Keratinocyte (primary cell): ENCODE results near the gene GABRA4. TPM values are rescaled to one million over a fixed set of nuclear protein-coding genes. Genes with fewer than 3 reads are reported as not detected.

Experiments used
- DNase-seq: peaks from one replicate; pipeline ENCODE4 v3.0.0-alpha.2; 2011; ENCODE audit warnings: low read depth, missing footprints, low spot score
- FAIRE-seq: peaks from 2 replicates; lab custom pipeline; 2011; peaks lifted over from hg19 to GRCh38; lab: Jason Lieb, UNC
- H2AFZ ChIP-seq: 2 replicates; pipeline ENCODE4 v1.6.0; 2012; ENCODE audit warnings: low read length, control low read depth, inconsistent platforms; ENCODE audit not compliant: control insufficient read depth
- H3K27ac ChIP-seq: 2 replicates; pipeline ENCODE4 v1.5.1; 2011; ENCODE audit warnings: low read length; ENCODE audit not compliant: control insufficient read depth, insufficient read depth
- H3K27me3 ChIP-seq: 3 replicates; pipeline ENCODE4 v1.6.0; 2011; ENCODE audit warnings: low read length; ENCODE audit not compliant: control insufficient read depth, insufficient read depth; ENCODE audit errors: extremely low read depth
- H3K36me3 ChIP-seq, 2 experiments: 2 replicates in 1 of 2; 3 replicates in 1 of 2; pipeline ENCODE4 v1.5.1; 2011; ENCODE audit warnings: low read length in 2 of 2, mild to moderate bottlenecking in 1 of 2; ENCODE audit not compliant: control insufficient read depth in 2 of 2, insufficient read depth in 2 of 2; ENCODE audit errors: extremely low read depth in 1 of 2
- H3K4me1 ChIP-seq: 3 replicates; pipeline ENCODE4 v1.5.1; 2011; ENCODE audit warnings: low read length; ENCODE audit not compliant: control insufficient read depth, insufficient read depth; ENCODE audit errors: extremely low read depth
- H3K4me2 ChIP-seq: 3 replicates; pipeline ENCODE4 v1.6.0; 2011; ENCODE audit warnings: low read depth, low read length; ENCODE audit not compliant: control insufficient read depth, insufficient read depth; ENCODE audit errors: extremely low read depth
- H3K4me3 ChIP-seq, 3 experiments: fragments of 200-600 bp in 1 of 3; sonication (generic) in 1 of 3; 2 replicates in 2 of 3; 3 replicates in 1 of 3; pipeline ENCODE4 v1.5.1; 2011 to 2016; ENCODE audit warnings: low read length in 3 of 3, mild to moderate bottlenecking in 3 of 3, control low read depth in 2 of 3, inconsistent platforms in 1 of 3, low read depth in 1 of 3, mixed read lengths in 1 of 3, mixed run types in 1 of 3, moderate library complexity in 1 of 3; ENCODE audit not compliant: control insufficient read depth in 2 of 3, insufficient read depth in 2 of 3; ENCODE audit errors: extremely low read depth in 1 of 3
- H3K79me2 ChIP-seq: 2 replicates; pipeline ENCODE4 v1.6.0; 2012; ENCODE audit warnings: low read length; ENCODE audit not compliant: control insufficient read depth, insufficient read depth
- H3K9ac ChIP-seq: 3 replicates; pipeline ENCODE4 v1.6.0; 2011; ENCODE audit warnings: low read length; ENCODE audit not compliant: control insufficient read depth, insufficient read depth; ENCODE audit errors: extremely low read depth
- H3K9me1 ChIP-seq: 3 replicates; pipeline ENCODE4 v1.6.0; 2011; ENCODE audit warnings: low read length; ENCODE audit not compliant: control insufficient read depth, insufficient read depth; ENCODE audit errors: extremely low read depth
- H3K9me3 ChIP-seq: 2 replicates; pipeline ENCODE4 v1.5.1; 2012; ENCODE audit warnings: low read depth, low read length; ENCODE audit not compliant: control insufficient read depth
- H4K20me1 ChIP-seq: 3 replicates; pipeline ENCODE4 v1.6.0; 2011; ENCODE audit warnings: low read length; ENCODE audit not compliant: control insufficient read depth, insufficient read depth; ENCODE audit errors: extremely low read depth
- EZH2 ChIP-seq: IDR thresholded peaks from one replicate; pipeline ENCODE4 v1.6.1; 2012; ENCODE audit warnings: inconsistent platforms, mild to moderate bottlenecking, low read length, moderate library complexity
- dilution Hi-C: fragments of 300-500 bp; cut with MboI; formaldehyde crosslinking; loops from one replicate; pipeline ENCODE4 v1.7.0; 2020; ENCODE audit warnings: low sequenced_read_pairs; ENCODE audit not compliant: extremely low pct_ligation_motif_present
- polyA plus RNA-seq, 5 experiments: library from polyadenylated mRNA; depleted of rRNA in 3 of 5; stranded (reverse) in 3 of 5; stranded (forward) in 1 of 5; unstranded in 1 of 5; fragments of >200 nt; gene quantifications; 1 replicate in 1 of 5; 2 replicates in 3 of 5; 3 replicates in 1 of 5; pipeline versions ENCODE4 v1.2.1 to v1.2.3, GENCODE V29; 2011 to 2012; ENCODE audit warnings: missing spikeins in 2 of 5, low read depth in 1 of 5, low replicate concordance in 1 of 5
- TF ChIP-seq, protein P1 (sequence below), 3 experiments: IDR thresholded peaks in 1 of 3; conservative IDR thresholded peaks in 1 of 3; optimal IDR thresholded peaks in 1 of 3; 2 replicates in 2 of 3; 3 replicates in 1 of 3; pipeline versions ENCODE3 to v1.5.1; 2011; ENCODE audit warnings: low read length in 3 of 3, mild to moderate bottlenecking in 3 of 3, moderate library complexity in 2 of 3, control low read depth in 1 of 3, inconsistent platforms in 1 of 3; ENCODE audit not compliant: insufficient read depth in 2 of 3; ENCODE audit errors: extremely low read depth in 1 of 3

The GABRA4 gene
- polyA plus RNA-seq, 1 donor (not counting 4 experiments of a cell fraction or from before 2014, with no cell fraction given): not detected

- no peaks in the 10 kb centered on the region for H3K36me3 ChIP-seq
- TF ChIP-seq EZH2: no peak
- TF ChIP-seq, protein P1, sequence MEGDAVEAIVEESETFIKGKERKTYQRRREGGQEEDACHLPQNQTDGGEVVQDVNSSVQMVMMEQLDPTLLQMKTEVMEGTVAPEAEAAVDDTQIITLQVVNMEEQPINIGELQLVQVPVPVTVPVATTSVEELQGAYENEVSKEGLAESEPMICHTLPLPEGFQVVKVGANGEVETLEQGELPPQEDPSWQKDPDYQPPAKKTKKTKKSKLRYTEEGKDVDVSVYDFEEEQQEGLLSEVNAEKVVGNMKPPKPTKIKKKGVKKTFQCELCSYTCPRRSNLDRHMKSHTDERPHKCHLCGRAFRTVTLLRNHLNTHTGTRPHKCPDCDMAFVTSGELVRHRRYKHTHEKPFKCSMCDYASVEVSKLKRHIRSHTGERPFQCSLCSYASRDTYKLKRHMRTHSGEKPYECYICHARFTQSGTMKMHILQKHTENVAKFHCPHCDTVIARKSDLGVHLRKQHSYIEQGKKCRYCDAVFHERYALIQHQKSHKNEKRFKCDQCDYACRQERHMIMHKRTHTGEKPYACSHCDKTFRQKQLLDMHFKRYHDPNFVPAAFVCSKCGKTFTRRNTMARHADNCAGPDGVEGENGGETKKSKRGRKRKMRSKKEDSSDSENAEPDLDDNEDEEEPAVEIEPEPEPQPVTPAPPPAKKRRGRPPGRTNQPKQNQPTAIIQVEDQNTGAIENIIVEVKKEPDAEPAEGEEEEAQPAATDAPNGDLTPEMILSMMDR (optimal IDR thresholded peaks at IDR 0.05 in 1 of 3, IDR thresholded peaks at IDR 0.05 in 1 of 3, conservative IDR thresholded peaks at IDR 0.05 in 1 of 3; ENCODE audit: extremely low read depth in 1 of 3, insufficient read depth in 2 of 3, low read length in 3 of 3): peak in 1 of 3 experiments; percentile 48
- dilution Hi-C loops: no loop called here
- H3K27ac ChIP-seq: no peak overlapping the region
- H3K4me3 ChIP-seq: no peak overlapping the region
- H3K9me3 ChIP-seq: no peaks in the 10 kb centered on the region
- no peaks in the 10 kb centered on the region for H4K20me1 ChIP-seq
- H3K27me3 ChIP-seq: no peaks in the 10 kb centered on the region
- H3K9me1 ChIP-seq: no peaks in the 10 kb centered on the region
- FAIRE-seq (no peak), DNase-seq (no peak)
- no peak overlapping the region for H3K9ac ChIP-seq
- H3K4me1 ChIP-seq: no peaks in the 10 kb centered on the region
- no peaks in the 10 kb centered on the region for H3K79me2 ChIP-seq
- no peak overlapping the region for H3K4me2 ChIP-seq
- H2AFZ ChIP-seq: no peak overlapping the region
These were observed 9.2 kb upstream of the GABRA4 start for GRCh38 chr4:47002580-47002979.

DNA sequence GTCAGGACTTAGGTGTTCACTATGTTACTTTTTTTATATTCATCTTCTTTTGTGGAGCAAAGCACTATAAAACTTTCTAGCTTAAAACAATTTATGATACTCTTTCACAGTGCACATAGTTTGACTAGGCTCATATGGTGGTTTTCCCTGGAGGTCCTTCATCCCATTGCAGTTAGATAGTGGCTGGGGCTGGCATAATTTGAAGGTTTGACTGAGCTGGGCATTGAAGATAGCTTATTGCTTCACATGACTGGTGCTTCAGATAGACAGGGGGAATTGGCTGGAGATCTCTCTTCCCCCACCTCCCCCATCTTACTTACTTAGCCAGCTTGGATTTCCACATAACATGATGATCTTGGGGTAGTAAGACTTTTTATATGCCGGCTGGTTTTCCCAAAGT is 7.0 kb upstream of the GABRA4 start:
- Histone ChIP-seq H4K20me1 (no peaks in the 10 kb centered on the region), H3K79me2 (no peaks in the 10 kb centered on the region), H3K36me3 (no peaks in the 10 kb centered on the region), H3K9me3 (no peaks in the 10 kb centered on the region), H3K4me3 (no peak overlapping the region), H3K9me1 (no peaks in the 10 kb centered on the region), H3K27me3 (no peaks in the 10 kb centered on the region), H3K27ac (no peak overlapping the region), H3K4me1 (no peaks in the 10 kb centered on the region), H3K4me2 (no peak overlapping the region), H2AFZ (no peak overlapping the region), H3K9ac (no peak overlapping the region)
- FAIRE-seq (no peak), DNase-seq (no peak)
- TF ChIP-seq, protein P1 (optimal IDR thresholded peaks at IDR 0.05 in 1 of 3, IDR thresholded peaks at IDR 0.05 in 1 of 3, conservative IDR thresholded peaks at IDR 0.05 in 1 of 3; ENCODE audit: extremely low read depth in 1 of 3, insufficient read depth in 2 of 3, low read length in 3 of 3): no peak
- TF ChIP-seq EZH2: no peak
- dilution Hi-C loops: no loop called here
